ENCODE results near the gene NCKAP5.

The NCKAP5 gene

DNA sequence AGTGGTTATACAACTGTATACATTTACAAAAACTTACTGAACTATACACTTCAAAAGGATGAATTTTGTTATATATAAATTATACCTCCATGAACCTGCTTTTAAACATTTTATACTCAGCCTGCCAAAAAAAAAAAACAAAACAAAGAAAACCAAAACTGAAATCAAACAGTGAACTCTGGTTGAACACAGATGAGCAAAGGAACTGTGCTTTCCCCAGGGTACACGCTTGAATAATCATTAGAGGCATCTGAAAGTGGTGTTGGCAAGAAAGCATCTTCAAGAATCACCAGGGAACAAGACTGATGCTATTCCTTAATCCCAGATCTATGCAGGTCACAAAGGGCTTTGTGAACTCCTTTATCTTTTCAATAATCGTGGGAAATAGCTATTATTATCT lies 821.2 kb downstream of the NCKAP5 start:
- Histone ChIP-seq H3K36me3 (ENCODE audit: control insufficient read depth, insufficient read depth, low read length) (no peaks in the 10 kb centered on the region), H3K4me3 (replicated peaks; ENCODE audit: low read depth, low read length) (no peak overlapping the region), H3K27me3 (replicated peaks; ENCODE audit: control insufficient read depth, insufficient read depth, low read length) (no peaks in the 10 kb centered on the region)
- TF ChIP-seq, protein P1, sequence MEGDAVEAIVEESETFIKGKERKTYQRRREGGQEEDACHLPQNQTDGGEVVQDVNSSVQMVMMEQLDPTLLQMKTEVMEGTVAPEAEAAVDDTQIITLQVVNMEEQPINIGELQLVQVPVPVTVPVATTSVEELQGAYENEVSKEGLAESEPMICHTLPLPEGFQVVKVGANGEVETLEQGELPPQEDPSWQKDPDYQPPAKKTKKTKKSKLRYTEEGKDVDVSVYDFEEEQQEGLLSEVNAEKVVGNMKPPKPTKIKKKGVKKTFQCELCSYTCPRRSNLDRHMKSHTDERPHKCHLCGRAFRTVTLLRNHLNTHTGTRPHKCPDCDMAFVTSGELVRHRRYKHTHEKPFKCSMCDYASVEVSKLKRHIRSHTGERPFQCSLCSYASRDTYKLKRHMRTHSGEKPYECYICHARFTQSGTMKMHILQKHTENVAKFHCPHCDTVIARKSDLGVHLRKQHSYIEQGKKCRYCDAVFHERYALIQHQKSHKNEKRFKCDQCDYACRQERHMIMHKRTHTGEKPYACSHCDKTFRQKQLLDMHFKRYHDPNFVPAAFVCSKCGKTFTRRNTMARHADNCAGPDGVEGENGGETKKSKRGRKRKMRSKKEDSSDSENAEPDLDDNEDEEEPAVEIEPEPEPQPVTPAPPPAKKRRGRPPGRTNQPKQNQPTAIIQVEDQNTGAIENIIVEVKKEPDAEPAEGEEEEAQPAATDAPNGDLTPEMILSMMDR (IDR thresholded peaks at IDR 0.05; ENCODE audit: insufficient read depth, low read length, poor library complexity, severe bottlenecking) = no peak
- no peak for DNase-seq (ENCODE audit: extremely low read depth, insufficient read length)

- H3K4me3 ChIP-seq (replicated peaks; ENCODE audit: low read depth, low read length) = no peak overlapping the region
- DNase-seq (ENCODE audit: extremely low read depth, insufficient read length) = no peak
- TF ChIP-seq, protein P1 (IDR thresholded peaks at IDR 0.05; ENCODE audit: insufficient read depth, low read length, poor library complexity, severe bottlenecking) = no peak
- no peaks in the 10 kb centered on the region for H3K36me3 ChIP-seq (ENCODE audit: control insufficient read depth, insufficient read depth, low read length)
- H3K27me3 ChIP-seq (replicated peaks; ENCODE audit: control insufficient read depth, insufficient read depth, low read length) = no peaks in the 10 kb centered on the region
Observed at GRCh38 chr2:132741754-132742153, 826.5 kb downstream of the NCKAP5 start.

DNA sequence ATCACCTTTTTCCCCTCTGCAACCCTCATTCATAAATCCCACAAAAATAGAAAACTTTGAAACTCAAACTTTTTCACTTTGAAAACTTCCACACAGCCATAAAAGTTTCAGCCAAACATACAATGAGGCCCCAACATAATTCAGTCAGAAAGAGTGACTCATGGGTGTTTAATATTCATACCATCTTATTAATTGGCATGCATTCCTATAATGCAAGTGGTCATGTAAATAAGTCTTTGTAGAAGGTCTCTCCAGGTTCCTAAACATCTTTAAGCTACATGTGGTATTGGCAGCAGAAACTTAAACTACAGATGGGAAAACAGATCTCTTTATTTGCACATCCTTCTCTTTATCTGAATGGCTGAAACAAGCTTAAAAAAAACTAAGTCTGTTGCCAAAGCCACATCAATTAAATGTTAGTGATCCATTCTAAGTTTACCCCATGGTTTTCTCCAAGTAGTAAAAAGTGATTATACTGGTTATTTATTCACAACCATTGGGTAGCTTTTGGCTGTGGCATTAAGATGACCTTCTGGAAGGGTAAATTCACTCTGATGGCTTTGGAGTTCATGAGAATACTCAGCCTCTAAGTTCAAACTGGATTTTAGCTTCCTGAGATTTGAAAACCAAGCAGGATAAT lies 828.1 kb downstream of the NCKAP5 start:
- DNase-seq (ENCODE audit: extremely low read depth, insufficient read length) = no peak
- TF ChIP-seq, protein P1 (IDR thresholded peaks at IDR 0.05; ENCODE audit: insufficient read depth, low read length, poor library complexity, severe bottlenecking) = no peak
- Histone ChIP-seq H3K4me3 (replicated peaks; ENCODE audit: low read depth, low read length) (no peak overlapping the region), H3K27me3 (replicated peaks; ENCODE audit: control insufficient read depth, insufficient read depth, low read length) (no peaks in the 10 kb centered on the region), H3K36me3 (ENCODE audit: control insufficient read depth, insufficient read depth, low read length) (no peaks in the 10 kb centered on the region)

DNA sequence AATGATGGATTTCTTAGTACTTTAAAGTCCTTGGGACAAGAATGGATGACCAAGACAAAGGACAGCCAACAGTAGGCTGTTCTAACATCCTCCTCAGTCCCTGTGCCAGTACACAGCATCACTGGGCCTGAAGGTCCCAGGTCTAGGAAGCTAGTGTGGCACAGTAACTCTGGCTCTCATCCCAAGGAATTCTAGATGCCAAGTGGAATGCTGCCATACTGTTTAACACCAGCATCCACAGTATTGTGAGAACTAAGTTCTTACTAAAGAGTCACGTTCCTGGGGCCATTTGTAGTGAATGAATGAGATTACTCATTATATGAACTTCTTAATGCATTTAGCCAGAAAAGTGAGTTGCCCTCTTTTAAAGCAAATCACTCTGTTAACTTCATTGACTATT lies 830.0 kb downstream of the NCKAP5 start:
- Histone ChIP-seq H3K4me3 (replicated peaks; ENCODE audit: low read depth, low read length) (no peak overlapping the region), H3K36me3 (ENCODE audit: control insufficient read depth, insufficient read depth, low read length) (no peaks in the 10 kb centered on the region), H3K27me3 (replicated peaks; ENCODE audit: control insufficient read depth, insufficient read depth, low read length) (no peaks in the 10 kb centered on the region)
- no peak for DNase-seq (ENCODE audit: extremely low read depth, insufficient read length)
- TF ChIP-seq, protein P1 (IDR thresholded peaks at IDR 0.05; ENCODE audit: insufficient read depth, low read length, poor library complexity, severe bottlenecking) = no peak

DNA sequence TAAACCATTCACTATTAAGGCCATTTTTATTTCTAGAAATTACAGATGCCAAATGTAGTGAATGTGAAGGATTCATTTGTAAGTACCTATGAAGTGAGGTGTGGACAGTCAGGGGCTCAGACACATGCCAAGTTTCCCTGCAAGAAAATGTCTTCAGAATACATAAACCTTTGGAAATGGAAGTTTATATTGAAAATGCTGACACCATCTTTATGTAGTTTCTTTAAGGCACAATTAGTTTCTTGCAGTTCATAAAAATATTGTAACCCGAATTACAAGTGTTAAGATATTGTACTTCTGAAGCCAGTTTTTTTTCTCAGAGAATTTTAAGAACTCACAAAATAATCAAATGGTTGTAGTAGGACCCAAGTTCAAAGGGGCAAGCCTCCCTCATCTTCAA lies 832.2 kb downstream of the NCKAP5 start:
- DNase-seq (ENCODE audit: extremely low read depth, insufficient read length) = no peak
- H3K27me3 ChIP-seq (replicated peaks; ENCODE audit: control insufficient read depth, insufficient read depth, low read length) = no peaks in the 10 kb centered on the region
- H3K4me3 ChIP-seq (replicated peaks; ENCODE audit: low read depth, low read length) = no peak overlapping the region
- no peaks in the 10 kb centered on the region for H3K36me3 ChIP-seq (ENCODE audit: control insufficient read depth, insufficient read depth, low read length)
- TF ChIP-seq, protein P1 (IDR thresholded peaks at IDR 0.05; ENCODE audit: insufficient read depth, low read length, poor library complexity, severe bottlenecking) = no peak

- Histone ChIP-seq H3K27me3 (replicated peaks; ENCODE audit: control insufficient read depth, insufficient read depth, low read length) (no peaks in the 10 kb centered on the region), H3K4me3 (replicated peaks; ENCODE audit: low read depth, low read length) (no peak overlapping the region), H3K36me3 (ENCODE audit: control insufficient read depth, insufficient read depth, low read length) (no peaks in the 10 kb centered on the region)
- TF ChIP-seq, protein P1 (IDR thresholded peaks at IDR 0.05; ENCODE audit: insufficient read depth, low read length, poor library complexity, severe bottlenecking) = no peak
- no peak for DNase-seq (ENCODE audit: extremely low read depth, insufficient read length)
Observed at GRCh38 chr2:132734961-132735360, 833.3 kb downstream of the NCKAP5 start.

All from GM06990 (cell line).